GM12878 (cell line): ENCODE measurements around the gene KIF5A. TPM values are rescaled to one million over a fixed set of nuclear protein-coding genes. Genes with fewer than 3 reads are reported as not detected.
A peak's percentile ranks its signal among the peaks of the same experiment; 100 is the strongest.

Source experiments
- ATAC-seq: fragments of 200-7000 bp; cut with Tn5 transposase; 3 replicates; pipeline ENCODE4 v1.9.1; 2020; ENCODE audit warnings: mild to moderate bottlenecking, moderate library complexity
- BruUV-seq: library from RNA; stranded (reverse); fragments of 400-500 nt; replicated peaks from 2 replicates; lab custom pipeline; 2021; lab: Mats Ljungman, UMichigan
- CTCF ChIA-PET: fragments of 300-600 bp; sonication (Branson Sonifier 250); formaldehyde crosslinking; extraction: SDS; loops from one replicate; lab custom pipeline; 2021; ENCODE audit warnings: inconsistent platforms; lab: Yijun Ruan, JAX
- POLR2A ChIA-PET: fragments of 350-600 bp; formaldehyde crosslinking; extraction: SDS; loops from one replicate; lab custom pipeline; 2021; ENCODE audit warnings: inconsistent platforms; lab: Charles Lee
- RAD21 ChIA-PET: fragments of 300-600 bp; sonication (Branson Sonifier 250); formaldehyde crosslinking; loops from one replicate; lab custom pipeline; 2023; ENCODE audit warnings: antibody characterized with exemption; ENCODE audit not compliant: unreplicated experiment; lab: Charles Lee
- SMC1A ChIA-PET: fragments of 300-600 bp; sonication (Branson Sonifier 250); formaldehyde crosslinking; loops from one replicate; lab custom pipeline; 2023; ENCODE audit not compliant: unreplicated experiment, uncharacterized antibody; lab: Charles Lee
- DNase-seq: peaks from one replicate; pipeline ENCODE4 v3.0.0-alpha.2; 2011; ENCODE audit warnings: low read depth, low spot score
- FAIRE-seq: peaks from 3 replicates; lab custom pipeline; 2011; peaks lifted over from hg19 to GRCh38; lab: Jason Lieb, UNC
- H2AFZ ChIP-seq: 2 replicates; pipeline ENCODE4 v1.6.0; 2011; ENCODE audit warnings: low read depth, low read length, control low read depth; ENCODE audit not compliant: control insufficient read depth
- H3K27ac ChIP-seq: 2 replicates; pipeline ENCODE4 v1.5.1; 2011; ENCODE audit warnings: control low read depth; ENCODE audit not compliant: control insufficient read depth, insufficient read depth
- H3K27me3 ChIP-seq, 2 experiments: replicated peaks in 1 of 2; 2 replicates each; pipeline versions ENCODE4 v1.6.0 to v1.6.1; 2011; ENCODE audit warnings: low read length in 1 of 2; ENCODE audit not compliant: control insufficient read depth in 2 of 2, insufficient read depth in 2 of 2
- H3K36me3 ChIP-seq, 2 experiments: 2 replicates each; pipeline ENCODE4 v1.5.1; 2011; ENCODE audit warnings: low read length in 1 of 2; ENCODE audit not compliant: control insufficient read depth in 2 of 2, insufficient read depth in 2 of 2
- H3K4me1 ChIP-seq: 2 replicates; pipeline ENCODE4 v1.6.1; 2011; ENCODE audit warnings: mild to moderate bottlenecking, low read length, moderate library complexity, mixed read lengths; ENCODE audit not compliant: control insufficient read depth, insufficient read depth
- H3K4me2 ChIP-seq: 2 replicates; pipeline ENCODE4 v1.6.0; 2011; ENCODE audit warnings: control low read depth; ENCODE audit not compliant: control insufficient read depth, insufficient read depth
- H3K4me3 ChIP-seq: fragments of 200-600 bp; sonication (generic); 2 replicates; pipeline ENCODE4 v1.5.1; 2016
- H3K79me2 ChIP-seq: 2 replicates; pipeline ENCODE4 v1.6.0; 2011; ENCODE audit warnings: low read length; ENCODE audit not compliant: control insufficient read depth, insufficient read depth
- H3K9ac ChIP-seq: 2 replicates; pipeline ENCODE4 v1.8.0; 2011; ENCODE audit warnings: low read length, control low read depth, mixed read lengths; ENCODE audit not compliant: control insufficient read depth, insufficient read depth
- H3K9me3 ChIP-seq: replicated peaks from 3 replicates; pipeline ENCODE4 v1.5.1; 2011; ENCODE audit warnings: mild to moderate bottlenecking, low read length; ENCODE audit not compliant: control insufficient read depth, insufficient read depth
- H4K20me1 ChIP-seq: 2 replicates; pipeline ENCODE4 v1.6.0; 2011; ENCODE audit not compliant: control insufficient read depth, insufficient read depth
- BHLHE40 ChIP-seq, 2 experiments: fragments of 450-650 bp in 1 of 2; IDR thresholded peaks; 2 replicates each; pipeline ENCODE4 v1.6.1; 2011 to 2017; ENCODE audit warnings: low read depth in 2 of 2, borderline replicate concordance in 1 of 2, improper control_type of control experiment in 1 of 2, low read length in 1 of 2, mild to moderate bottlenecking in 1 of 2
- CHD1 ChIP-seq: IDR thresholded peaks from 2 replicates; pipeline ENCODE4 v1.6.1; 2012; ENCODE audit warnings: low read depth, low read length, improper control_type of control experiment
- EGR1 ChIP-seq, 2 experiments: IDR thresholded peaks; 1 replicate in 1 of 2; 2 replicates in 1 of 2; pipeline ENCODE4 v1.6.1; 2011 to 2012; ENCODE audit warnings: low read depth in 2 of 2, low read length in 2 of 2, borderline replicate concordance in 1 of 2, mild to moderate bottlenecking in 1 of 2, moderate library complexity in 1 of 2
- IRF4 ChIP-seq: IDR thresholded peaks from 2 replicates; pipeline ENCODE4 v1.6.1; 2011; ENCODE audit warnings: low read depth, low read length
- MTA3 ChIP-seq: IDR thresholded peaks from 2 replicates; pipeline ENCODE4 v1.6.1; 2012; ENCODE audit warnings: low read length, inconsistent platforms, borderline replicate concordance
- MYB ChIP-seq: fragments of 150-350 bp; IDR thresholded peaks from 2 replicates; pipeline ENCODE4 v1.6.1; 2014; ENCODE audit warnings: mild to moderate bottlenecking, low read depth, low read length, borderline replicate concordance
- NRF1 ChIP-seq: conservative IDR thresholded peaks from 2 replicates; pipeline ENCODE4 v1.6.1; 2011; ENCODE audit warnings: mild to moderate bottlenecking, low read depth, low read length, improper control_type of control experiment
- POU2F2 ChIP-seq: IDR thresholded peaks from 3 replicates; pipeline ENCODE4 v1.6.1; 2011; ENCODE audit warnings: low read depth, mild to moderate bottlenecking, low read length, borderline replicate concordance
- SREBF2 ChIP-seq: IDR thresholded peaks from 2 replicates; pipeline ENCODE4 v1.6.1; 2012; ENCODE audit warnings: mild to moderate bottlenecking, low read length
- TCF7 ChIP-seq: IDR thresholded peaks from 2 replicates; pipeline ENCODE4 v1.6.1; 2014; ENCODE audit warnings: antibody characterized with exemption, borderline replicate concordance
- WGBS: methylation state at CpG from one replicate; pipeline ENCODE4 v1.1.6; 2016; ENCODE audit warnings: low lambda C conversion rate; ENCODE audit not compliant: insufficient replicate concordance, insufficient coverage; ENCODE audit errors: missing lambda C conversion rate; 5-methylcytosine and 5-hydroxymethylcytosine counted together
- in situ Hi-C: fragments of 300-500 bp; cut with MboI; formaldehyde crosslinking; loops from 9 replicates; pipeline ENCODE4 v1.14.3; 2018; ENCODE audit warnings: mixed read lengths
- intact Hi-C: fragments of 100-400 bp; cut with micrococcal nuclease; formaldehyde crosslinking; loops from one replicate; pipeline ENCODE4 v1.14.2; 2022; ENCODE audit not compliant: unreplicated experiment
- polyA plus RNA-seq, 11 experiments: library from polyadenylated mRNA; depleted of rRNA in 4 of 11; unstranded in 6 of 11; stranded (reverse) in 5 of 11; fragments of >200 nt; fragmentation: Nextera tagmentation in 4 of 11; fragmentation: Illumina TruSeq in 1 of 11; extraction: Ambion mirVana in 4 of 11; extraction: Trizol in 1 of 11; gene quantifications; 1 replicate in 1 of 11; 2 replicates in 10 of 11; pipeline versions ENCODE4 v1.2.1 to v1.2.3, GENCODE V29; 2011 to 2016; ENCODE audit warnings: inconsistent platforms in 2 of 11, missing spikeins in 2 of 11, low read depth in 1 of 11
- total RNA-seq, 4 experiments: library from RNA; depleted of rRNA in 3 of 4; stranded (reverse); fragments of >200 nt in 3 of 4; fragmentation: Illumina TruSeq in 1 of 4; extraction: Trizol in 1 of 4; gene quantifications; 2 replicates each; pipeline versions ENCODE4 v1.2.1 to v1.2.3, GENCODE V29; 2013 to 2021
- TF ChIP-seq, protein P1 (sequence below): fragments of 450-650 bp; conservative IDR thresholded peaks from 2 replicates; pipeline ENCODE4 v1.6.1; 2017; ENCODE audit warnings: mild to moderate bottlenecking, moderate library complexity
- TF ChIP-seq, protein P2 (sequence below): fragments of 450-650 bp; IDR thresholded peaks from 2 replicates; pipeline ENCODE4 v1.6.1; 2017; ENCODE audit warnings: antibody characterized with exemption, mild to moderate bottlenecking, moderate library complexity
- TF ChIP-seq, protein P3 (sequence below): IDR thresholded peaks from 2 replicates; pipeline ENCODE4 v1.6.1; 2012; ENCODE audit warnings: low read length, inconsistent platforms

Gene KIF5A
- total and polyA plus RNA-seq, 10 of the 15 experiments (the other 5 are each of a cell fraction or from before 2014, with no cell fraction given), result 0.35 to 2.9 (median 0.97) TPM

DNA sequence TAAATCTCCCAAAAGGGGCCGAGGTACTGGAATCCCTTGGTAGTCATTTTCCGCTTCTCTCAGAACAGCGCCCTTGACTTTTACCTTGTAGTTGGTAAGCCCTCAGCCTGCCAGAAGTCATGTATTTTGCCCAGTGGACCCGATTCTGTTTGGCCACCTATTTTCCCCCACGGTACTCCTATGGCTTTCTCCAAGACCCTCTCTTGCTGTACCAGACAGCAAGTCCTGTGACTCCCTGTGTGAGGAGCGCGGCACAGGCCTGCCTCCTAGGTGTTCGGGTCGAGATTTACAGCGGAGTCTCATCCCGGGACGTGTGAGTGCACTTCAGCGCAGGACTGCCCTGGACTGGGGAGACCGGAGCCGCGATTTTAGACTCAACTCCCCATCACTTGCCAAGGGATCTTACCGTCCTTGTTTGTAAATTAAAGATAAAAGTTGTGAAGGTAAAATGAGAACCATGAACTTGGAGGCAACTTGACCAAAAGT, 28.3 kb upstream of the KIF5A start (continued):
- TF ChIP-seq, protein P1, sequence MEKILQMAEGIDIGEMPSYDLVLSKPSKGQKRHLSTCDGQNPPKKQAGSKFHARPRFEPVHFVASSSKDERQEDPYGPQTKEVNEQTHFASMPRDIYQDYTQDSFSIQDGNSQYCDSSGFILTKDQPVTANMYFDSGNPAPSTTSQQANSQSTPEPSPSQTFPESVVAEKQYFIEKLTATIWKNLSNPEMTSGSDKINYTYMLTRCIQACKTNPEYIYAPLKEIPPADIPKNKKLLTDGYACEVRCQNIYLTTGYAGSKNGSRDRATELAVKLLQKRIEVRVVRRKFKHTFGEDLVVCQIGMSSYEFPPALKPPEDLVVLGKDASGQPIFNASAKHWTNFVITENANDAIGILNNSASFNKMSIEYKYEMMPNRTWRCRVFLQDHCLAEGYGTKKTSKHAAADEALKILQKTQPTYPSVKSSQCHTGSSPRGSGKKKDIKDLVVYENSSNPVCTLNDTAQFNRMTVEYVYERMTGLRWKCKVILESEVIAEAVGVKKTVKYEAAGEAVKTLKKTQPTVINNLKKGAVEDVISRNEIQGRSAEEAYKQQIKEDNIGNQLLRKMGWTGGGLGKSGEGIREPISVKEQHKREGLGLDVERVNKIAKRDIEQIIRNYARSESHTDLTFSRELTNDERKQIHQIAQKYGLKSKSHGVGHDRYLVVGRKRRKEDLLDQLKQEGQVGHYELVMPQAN, result no peak
- TF ChIP-seq, all 136 proteins: peak for 1

GRCh38 chr12:57522011-57522886, 27.6 kb upstream of the KIF5A start, which contains the start of gene MBD6:
Gene MBD6 (plus strand): TSS chr12:57522824. CDS start chr12:57524304, 1,480 bp downstream.
- peak; percentile 97 for FAIRE-seq
- Histone ChIP-seq H3K4me3 (peak within 1 kb of the TSS; percentile 99), H3K27me3 (no peaks in the 10 kb centered on the region), H4K20me1 (no peaks in the 10 kb centered on the region), H2AFZ (peak within 1 kb of the TSS; percentile 86), H3K9ac (peak within 1 kb of the TSS; percentile 91), H3K79me2 (peaks cover 50% of the 10 kb centered on the region), H3K4me1 (peaks cover 29% of the 10 kb centered on the region), H3K4me2 (peak within 1 kb of the TSS; percentile 96), H3K36me3 (peaks cover 13 to 14% of the 10 kb centered on the region in 2 experiments; a peak in 3 of 4 replicates), H3K27ac (peak within 1 kb of the TSS; percentile 99), H3K9me3 (no peaks in the 10 kb centered on the region)
- RAD21 ChIA-PET, result no interaction called here
- peak; percentile 46 for ATAC-seq
- CTCF ChIA-PET, result interaction anchor here (2.1 to 2.6 kb wide), 2 partner anchors 46 to 63 kb away, joined by 14 to 16 read pairs; partner anchors contain the start of gene GLI1
- in situ Hi-C loops, result no loop called here
- peak; percentile 86 for DNase-seq
- no TSS peak for BruUV-seq
- SMC1A ChIA-PET, result interaction anchor here (1.2 kb wide), 1 partner anchor 64 kb away, joined by 4 read pairs; no protein-coding TSS in a partner anchor
- 1% methylated on average over 35 of the region's 57 CpGs for WGBS
- POLR2A ChIA-PET, result interaction anchor here (2.2 kb wide), 1 partner anchor 23 kb away, joined by 11 read pairs; no protein-coding TSS in a partner anchor
- intact Hi-C loops, result loop anchor here (2.0 to 5.0 kb wide), 3 partner anchors 25 to 60 kb away; partner anchors contain the start of genes ARHGAP9 and DCTN2
- TF ChIP-seq, protein P2, sequence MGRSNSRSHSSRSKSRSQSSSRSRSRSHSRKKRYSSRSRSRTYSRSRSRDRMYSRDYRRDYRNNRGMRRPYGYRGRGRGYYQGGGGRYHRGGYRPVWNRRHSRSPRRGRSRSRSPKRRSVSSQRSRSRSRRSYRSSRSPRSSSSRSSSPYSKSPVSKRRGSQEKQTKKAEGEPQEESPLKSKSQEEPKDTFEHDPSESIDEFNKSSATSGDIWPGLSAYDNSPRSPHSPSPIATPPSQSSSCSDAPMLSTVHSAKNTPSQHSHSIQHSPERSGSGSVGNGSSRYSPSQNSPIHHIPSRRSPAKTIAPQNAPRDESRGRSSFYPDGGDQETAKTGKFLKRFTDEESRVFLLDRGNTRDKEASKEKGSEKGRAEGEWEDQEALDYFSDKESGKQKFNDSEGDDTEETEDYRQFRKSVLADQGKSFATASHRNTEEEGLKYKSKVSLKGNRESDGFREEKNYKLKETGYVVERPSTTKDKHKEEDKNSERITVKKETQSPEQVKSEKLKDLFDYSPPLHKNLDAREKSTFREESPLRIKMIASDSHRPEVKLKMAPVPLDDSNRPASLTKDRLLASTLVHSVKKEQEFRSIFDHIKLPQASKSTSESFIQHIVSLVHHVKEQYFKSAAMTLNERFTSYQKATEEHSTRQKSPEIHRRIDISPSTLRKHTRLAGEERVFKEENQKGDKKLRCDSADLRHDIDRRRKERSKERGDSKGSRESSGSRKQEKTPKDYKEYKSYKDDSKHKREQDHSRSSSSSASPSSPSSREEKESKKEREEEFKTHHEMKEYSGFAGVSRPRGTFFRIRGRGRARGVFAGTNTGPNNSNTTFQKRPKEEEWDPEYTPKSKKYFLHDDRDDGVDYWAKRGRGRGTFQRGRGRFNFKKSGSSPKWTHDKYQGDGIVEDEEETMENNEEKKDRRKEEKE, result no peak
- TF ChIP-seq MTA3 (no peak), CHD1 (no peak), IRF4 (0 out of 2 replicates have a peak, but pooled peaks have one; percentile 11), TCF7 (no peak), EGR1 (IDR thresholded peaks at IDR 0.05; ENCODE audit: borderline replicate concordance in 1 of 2, low read depth in 2 of 2, low read length in 2 of 2) (no peak), POU2F2 (peak; percentile 50; the same call in 1 of the 3 replicates), MYB (no peak), SREBF2 (no peak), NRF1 (peak; percentile 79), BHLHE40 (IDR thresholded peaks at IDR 0.05; ENCODE audit: borderline replicate concordance in 1 of 2, low read depth in 2 of 2, low read length in 1 of 2) (peak in 1 of 2 experiments; percentile 86; a peak in 3 of 4 replicates)
- TF ChIP-seq, protein P3, sequence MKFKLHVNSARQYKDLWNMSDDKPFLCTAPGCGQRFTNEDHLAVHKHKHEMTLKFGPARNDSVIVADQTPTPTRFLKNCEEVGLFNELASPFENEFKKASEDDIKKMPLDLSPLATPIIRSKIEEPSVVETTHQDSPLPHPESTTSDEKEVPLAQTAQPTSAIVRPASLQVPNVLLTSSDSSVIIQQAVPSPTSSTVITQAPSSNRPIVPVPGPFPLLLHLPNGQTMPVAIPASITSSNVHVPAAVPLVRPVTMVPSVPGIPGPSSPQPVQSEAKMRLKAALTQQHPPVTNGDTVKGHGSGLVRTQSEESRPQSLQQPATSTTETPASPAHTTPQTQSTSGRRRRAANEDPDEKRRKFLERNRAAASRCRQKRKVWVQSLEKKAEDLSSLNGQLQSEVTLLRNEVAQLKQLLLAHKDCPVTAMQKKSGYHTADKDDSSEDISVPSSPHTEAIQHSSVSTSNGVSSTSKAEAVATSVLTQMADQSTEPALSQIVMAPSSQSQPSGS, result no peak
